ENCODE measurements around the gene GAB2.

GRCh38 chr11:78218707-78219492, 198.7 kb downstream of the GAB2 start:
- TF ChIP-seq CTCF (tag by site-specific recombination; IDR thresholded peaks at IDR 0.05) = no peak
- TF ChIP-seq GLIS1 (tag by site-specific recombination; IDR thresholded peaks at IDR 0.05) = no peak
- no peak for TF ChIP-seq ZNF777 (tag by site-specific recombination; IDR thresholded peaks at IDR 0.05; ENCODE audit: borderline replicate concordance)
